ENCODE measurements around the gene RAB9B. TPM values are rescaled to one million over a fixed set of nuclear protein-coding genes. Genes with fewer than 3 reads are reported as not detected.

The RAB9B gene
- total RNA-seq, 6 experiments from 2014 or later = 0.14 to 0.40 (median 0.25) TPM

GRCh38 chrX:103780336-103781061 is 51.6 kb downstream of the RAB9B start:
- TF ChIP-seq CTCF (IDR thresholded peaks at IDR 0.05) = no peak
- no peak overlapping the region for H3K27ac Mint-ChIP-seq
- H3K9me3 Mint-ChIP-seq = no peaks in the 10 kb centered on the region
- H3K4me1 Mint-ChIP-seq (ENCODE audit: low read depth) = peaks cover 10% of the 10 kb centered on the region
- no peak overlapping the region for H3K4me3 Mint-ChIP-seq
- peaks cover 13% of the 10 kb centered on the region for H3K27me3 Mint-ChIP-seq (ENCODE audit: insufficient read depth)
- no peak for DNase-seq
- H3K36me3 Mint-ChIP-seq (ENCODE audit: low read depth) = no peaks in the 10 kb centered on the region

GRCh38 chrX:103779141-103779789 is 52.8 kb downstream of the RAB9B start:
- no peak overlapping the region for H3K4me3 Mint-ChIP-seq
- DNase-seq = no peak
- peaks cover 18% of the 10 kb centered on the region for H3K27me3 Mint-ChIP-seq (ENCODE audit: insufficient read depth)

GRCh38 chrX:103776546-103776945 is 55.5 kb downstream of the RAB9B start, which contains the start of gene PLP1:
TSS of gene PLP1 (plus strand) at chrX:103776840. CDS start at chrX:103776996, 156 bp downstream.
- H3K4me1 Mint-ChIP-seq (ENCODE audit: low read depth) = peaks cover 10% of the 10 kb centered on the region

More at GRCh38 chrX:103779141-103779789, 52.8 kb downstream of the RAB9B start:
- Mint-ChIP-seq H3K36me3 (ENCODE audit: low read depth) (no peaks in the 10 kb centered on the region), H3K9me3 (no peaks in the 10 kb centered on the region), H3K4me1 (ENCODE audit: low read depth) (peaks cover 10% of the 10 kb centered on the region), H3K27ac (no peak overlapping the region)
- no peak for TF ChIP-seq CTCF (IDR thresholded peaks at IDR 0.05)

GRCh38 chrX:103774070-103774642 is 57.9 kb downstream of the RAB9B start:
- H3K4me1 Mint-ChIP-seq (ENCODE audit: low read depth) = peaks cover 10% of the 10 kb centered on the region
- no peaks in the 10 kb centered on the region for H3K36me3 Mint-ChIP-seq (ENCODE audit: low read depth)
- DNase-seq = peak; percentile 4
- TF ChIP-seq CTCF (IDR thresholded peaks at IDR 0.05) = peak; percentile 70
- H3K27me3 Mint-ChIP-seq (ENCODE audit: insufficient read depth) = peaks cover 21% of the 10 kb centered on the region
- H3K4me3 Mint-ChIP-seq = no peak overlapping the region
- no peaks in the 10 kb centered on the region for H3K9me3 Mint-ChIP-seq
- H3K27ac Mint-ChIP-seq = no peak overlapping the region

More at GRCh38 chrX:103776546-103776945, 55.5 kb downstream of the RAB9B start, which contains the start of gene PLP1:
- no peaks in the 10 kb centered on the region for H3K36me3 Mint-ChIP-seq (ENCODE audit: low read depth)
- peaks cover 20% of the 10 kb centered on the region for H3K27me3 Mint-ChIP-seq (ENCODE audit: insufficient read depth)
- no peak for DNase-seq
- H3K9me3 Mint-ChIP-seq = no peaks in the 10 kb centered on the region
- H3K4me3 Mint-ChIP-seq = peak within 1 kb of the TSS; percentile 46
- H3K27ac Mint-ChIP-seq = no peak within 1 kb of the TSS
- no peak for TF ChIP-seq CTCF (IDR thresholded peaks at IDR 0.05)

GRCh38 chrX:103773445-103773844 is 58.6 kb downstream of the RAB9B start:
- no peaks in the 10 kb centered on the region for H3K36me3 Mint-ChIP-seq (ENCODE audit: low read depth)
- peaks cover 10% of the 10 kb centered on the region for H3K4me1 Mint-ChIP-seq (ENCODE audit: low read depth)
- no peak for DNase-seq
- H3K4me3 Mint-ChIP-seq = no peak overlapping the region
- TF ChIP-seq CTCF (IDR thresholded peaks at IDR 0.05) = no peak
- peaks cover 15% of the 10 kb centered on the region for H3K27me3 Mint-ChIP-seq (ENCODE audit: insufficient read depth)
- no peaks in the 10 kb centered on the region for H3K9me3 Mint-ChIP-seq
- H3K27ac Mint-ChIP-seq = no peak overlapping the region

Other genes with a start within 250 kb of the RAB9B start
- 100 to 1,000 TPM in 5 of 6 experiments, 10 to 100 TPM in 1; 92.4 to 119 (median 118) TPM for gene TCEAL4, start 246.7 kb downstream of the RAB9B start, total RNA-seq (2021; fragmentation: NEBNext Ultra II Directional; extraction: Animal tissue kit (Norgen Biotek cat#: 25700))
- 10 to 100 TPM; 54.3 to 75.5 (median 62.7) TPM for gene TCEAL3, start 224.3 kb downstream of the RAB9B start, total RNA-seq (2021; fragmentation: NEBNext Ultra II Directional; extraction: Animal tissue kit (Norgen Biotek cat#: 25700))
- gene TCEAL1, start 203.3 kb downstream of the RAB9B start, total RNA-seq (2021; fragmentation: NEBNext Ultra II Directional; extraction: Animal tissue kit (Norgen Biotek cat#: 25700)) = 10 to 100 TPM; 33.4 to 36.8 (median 35.9) TPM
- gene MORF4L2, start 145.6 kb downstream of the RAB9B start, total RNA-seq (2021; fragmentation: NEBNext Ultra II Directional; extraction: Animal tissue kit (Norgen Biotek cat#: 25700)) = 100 to 1,000 TPM; 529 to 650 (median 569) TPM
- not detected for gene TMEM31, start 121.3 kb downstream of the RAB9B start, total RNA-seq (2021; fragmentation: NEBNext Ultra II Directional; extraction: Animal tissue kit (Norgen Biotek cat#: 25700))
- 1 to 10 TPM in 1 of 6 experiments, under 1 TPM in 5; 0.12 to 1.2 (median 0.50) TPM for gene PLP1, start 55.4 kb downstream of the RAB9B start, total RNA-seq (2021; fragmentation: NEBNext Ultra II Directional; extraction: Animal tissue kit (Norgen Biotek cat#: 25700))
- 1 to 10 TPM; 2.7 to 5.3 (median 5.0) TPM for gene TMSB15B, start 130.4 kb upstream of the RAB9B start, total RNA-seq (2021; fragmentation: NEBNext Ultra II Directional; extraction: Animal tissue kit (Norgen Biotek cat#: 25700))
- not detected for gene H2BW1, start 181.5 kb upstream of the RAB9B start, total RNA-seq (2021; fragmentation: NEBNext Ultra II Directional; extraction: Animal tissue kit (Norgen Biotek cat#: 25700))
- gene H2BW2, start 207.7 kb upstream of the RAB9B start, total RNA-seq (2021; fragmentation: NEBNext Ultra II Directional; extraction: Animal tissue kit (Norgen Biotek cat#: 25700)) = not detected
- gene TMSB15C, start 244.0 kb upstream of the RAB9B start, total RNA-seq (2021; fragmentation: NEBNext Ultra II Directional; extraction: Animal tissue kit (Norgen Biotek cat#: 25700)) = under 1 TPM; 0.45 to 0.96 (median 0.70) TPM